Parathyroid adenoma (tissue), 2 donors: ENCODE measurements around the gene ZMYM4.

Experiments
- H2AFZ ChIP-seq: fragments of 300-600 bp; sonication (generic); one replicate; pipeline ENCODE4 v1.7.0; 2017; ENCODE audit warnings: antibody characterized with exemption, mild to moderate bottlenecking
- H3K27ac ChIP-seq: fragments of 300-600 bp; sonication (generic); one replicate; pipeline ENCODE4 v1.7.0; 2017
- H3K27me3 ChIP-seq: fragments of 300-600 bp; sonication (generic); one replicate; pipeline ENCODE4 v1.7.0; 2017; ENCODE audit warnings: low read length; ENCODE audit not compliant: control insufficient read depth, insufficient read depth
- H3K36me3 ChIP-seq: fragments of 300-600 bp; sonication (generic); one replicate; pipeline ENCODE4 v1.7.0; 2017; ENCODE audit warnings: low read length; ENCODE audit not compliant: control insufficient read depth, insufficient read depth
- H3K4me1 ChIP-seq: fragments of 300-600 bp; sonication (generic); one replicate; pipeline ENCODE4 v1.7.0; 2017; ENCODE audit warnings: control low read depth
- H3K4me2 ChIP-seq: fragments of 300-600 bp; sonication (generic); one replicate; pipeline ENCODE4 v1.7.0; 2017; ENCODE audit warnings: low read length
- H3K4me3 ChIP-seq: fragments of 300-600 bp; sonication (generic); one replicate; pipeline ENCODE4 v1.7.0; 2017; ENCODE audit warnings: low read depth, low read length
- H3K79me2 ChIP-seq: fragments of 300-600 bp; sonication (generic); one replicate; pipeline ENCODE4 v1.7.0; 2017; ENCODE audit warnings: control low read depth
- H3K9ac ChIP-seq: fragments of 300-600 bp; sonication (generic); one replicate; pipeline ENCODE4 v1.7.0; 2017; ENCODE audit warnings: mild to moderate bottlenecking
- H3K9me3 ChIP-seq: fragments of 300-600 bp; sonication (generic); one replicate; pipeline ENCODE4 v1.7.0; 2017; ENCODE audit warnings: low read length; ENCODE audit not compliant: control insufficient read depth
- CTCF ChIP-seq: fragments of 300-600 bp; sonication (generic); IDR thresholded peaks from one replicate; pipeline ENCODE4 v1.7.0; 2017; ENCODE audit warnings: antibody characterized with exemption, mild to moderate bottlenecking
- donor health status: primary hyperparathyroidism.

The ZMYM4 gene

GRCh38 chr1:35334485-35334884, 66.0 kb downstream of the ZMYM4 start:
- no peaks in the 10 kb centered on the region for H3K27me3 ChIP-seq
- no peak overlapping the region for H2AFZ ChIP-seq
- TF ChIP-seq CTCF, result no peak
- no peaks in the 10 kb centered on the region for H3K9me3 ChIP-seq
- H3K4me2 ChIP-seq, result no peak overlapping the region
- H3K9ac ChIP-seq, result no peak overlapping the region
- no peaks in the 10 kb centered on the region for H3K36me3 ChIP-seq
- H3K4me1 ChIP-seq, result no peaks in the 10 kb centered on the region
- no peak overlapping the region for H3K4me3 ChIP-seq
- peaks cover 10% of the 10 kb centered on the region for H3K79me2 ChIP-seq
- no peak overlapping the region for H3K27ac ChIP-seq

GRCh38 chr1:35340519-35340918, 72.0 kb downstream of the ZMYM4 start:
- no peaks in the 10 kb centered on the region for H3K4me1 ChIP-seq
- no peak overlapping the region for H3K9ac ChIP-seq
- H3K9me3 ChIP-seq, result no peaks in the 10 kb centered on the region
- H3K4me2 ChIP-seq, result no peak overlapping the region
- H2AFZ ChIP-seq, result no peak overlapping the region
- TF ChIP-seq CTCF, result no peak
- H3K27ac ChIP-seq, result no peak overlapping the region
- no peaks in the 10 kb centered on the region for H3K36me3 ChIP-seq
- no peak overlapping the region for H3K4me3 ChIP-seq
- peaks cover 17% of the 10 kb centered on the region for H3K79me2 ChIP-seq
- no peaks in the 10 kb centered on the region for H3K27me3 ChIP-seq

GRCh38 chr1:35345439-35345981, 77.0 kb downstream of the ZMYM4 start:
- no peak overlapping the region for H3K4me3 ChIP-seq
- H3K9me3 ChIP-seq, result no peaks in the 10 kb centered on the region
- H3K36me3 ChIP-seq, result no peaks in the 10 kb centered on the region
- H2AFZ ChIP-seq, result no peak overlapping the region
- no peak overlapping the region for H3K9ac ChIP-seq
- H3K79me2 ChIP-seq, result peaks cover 9% of the 10 kb centered on the region
- no peak overlapping the region for H3K27ac ChIP-seq
- TF ChIP-seq CTCF, result no peak
- no peaks in the 10 kb centered on the region for H3K27me3 ChIP-seq
- no peaks in the 10 kb centered on the region for H3K4me1 ChIP-seq
- H3K4me2 ChIP-seq, result no peak overlapping the region

GRCh38 chr1:35350872-35351271, 82.4 kb downstream of the ZMYM4 start:
- H3K4me2 ChIP-seq, result no peak overlapping the region
- H3K27me3 ChIP-seq, result no peaks in the 10 kb centered on the region
- H3K9me3 ChIP-seq, result no peaks in the 10 kb centered on the region
- H3K9ac ChIP-seq, result no peak overlapping the region
- H3K4me3 ChIP-seq, result no peak overlapping the region
- TF ChIP-seq CTCF, result no peak
- H2AFZ ChIP-seq, result no peak overlapping the region
- no peak overlapping the region for H3K27ac ChIP-seq
- no peaks in the 10 kb centered on the region for H3K36me3 ChIP-seq
- no peaks in the 10 kb centered on the region for H3K4me1 ChIP-seq
- peaks cover 3% of the 10 kb centered on the region for H3K79me2 ChIP-seq

GRCh38 chr1:35359995-35360394, 91.5 kb downstream of the ZMYM4 start:
- no peak overlapping the region for H3K4me3 ChIP-seq
- no peak overlapping the region for H2AFZ ChIP-seq
- no peak for TF ChIP-seq CTCF
- H3K9me3 ChIP-seq, result no peaks in the 10 kb centered on the region
- H3K27me3 ChIP-seq, result no peaks in the 10 kb centered on the region
- H3K4me2 ChIP-seq, result no peak overlapping the region
- peaks cover 3% of the 10 kb centered on the region for H3K79me2 ChIP-seq
- H3K4me1 ChIP-seq, result no peaks in the 10 kb centered on the region
- no peak overlapping the region for H3K9ac ChIP-seq
- no peak overlapping the region for H3K27ac ChIP-seq
- no peaks in the 10 kb centered on the region for H3K36me3 ChIP-seq
